ENCODE results near the gene SLC6A20. TPM values are rescaled to one million over a fixed set of nuclear protein-coding genes. Genes with fewer than 3 reads are reported as not detected.

SLC6A20 gene
- total RNA-seq, 1 donor from 2014 or later: not detected

- H3K9me3 Mint-ChIP-seq: no peaks in the 10 kb centered on the region
- H3K27me3 Mint-ChIP-seq (ENCODE audit: low read depth): peaks cover 25% of the 10 kb centered on the region
- H3K36me3 Mint-ChIP-seq: no peaks in the 10 kb centered on the region
- no peak overlapping the region for H3K27ac Mint-ChIP-seq
- DNase-seq (ENCODE audit: low spot score in 2 of 2, unreplicated experiment in 2 of 2): no peak
- TF ChIP-seq CTCF (IDR thresholded peaks at IDR 0.05; ENCODE audit: unreplicated experiment): no peak
- H3K4me3 Mint-ChIP-seq: no peak overlapping the region
- H3K4me1 Mint-ChIP-seq: peaks cover 3% of the 10 kb centered on the region
Measured at GRCh38 chr3:45778761-45779201, 17.6 kb downstream of the SLC6A20 start.

GRCh38 chr3:45777746-45778386 is 18.5 kb downstream of the SLC6A20 start:
- Mint-ChIP-seq H3K27me3 (ENCODE audit: low read depth) (peaks cover 29% of the 10 kb centered on the region), H3K4me1 (peaks cover 5% of the 10 kb centered on the region), H3K27ac (no peak overlapping the region), H3K4me3 (no peak overlapping the region), H3K9me3 (no peaks in the 10 kb centered on the region), H3K36me3 (no peaks in the 10 kb centered on the region)
- DNase-seq (ENCODE audit: low spot score in 2 of 2, unreplicated experiment in 2 of 2): no peak
- TF ChIP-seq CTCF (IDR thresholded peaks at IDR 0.05; ENCODE audit: unreplicated experiment): no peak

GRCh38 chr3:45777111-45777745 is 19.1 kb downstream of the SLC6A20 start:
- no peak overlapping the region for H3K27ac Mint-ChIP-seq
- peaks cover 30% of the 10 kb centered on the region for H3K27me3 Mint-ChIP-seq (ENCODE audit: low read depth)
- H3K4me3 Mint-ChIP-seq: no peak overlapping the region
- H3K4me1 Mint-ChIP-seq: peaks cover 5% of the 10 kb centered on the region
- H3K36me3 Mint-ChIP-seq: no peaks in the 10 kb centered on the region
- no peak for TF ChIP-seq CTCF (IDR thresholded peaks at IDR 0.05; ENCODE audit: unreplicated experiment)
- H3K9me3 Mint-ChIP-seq: no peaks in the 10 kb centered on the region
- no peak for DNase-seq (ENCODE audit: low spot score in 2 of 2, unreplicated experiment in 2 of 2)

- Mint-ChIP-seq H3K36me3 (no peaks in the 10 kb centered on the region), H3K4me1 (peaks cover 5% of the 10 kb centered on the region), H3K27ac (no peak overlapping the region), H3K4me3 (no peak overlapping the region), H3K9me3 (no peaks in the 10 kb centered on the region), H3K27me3 (ENCODE audit: low read depth) (peaks cover 34% of the 10 kb centered on the region)
- no peak for TF ChIP-seq CTCF (IDR thresholded peaks at IDR 0.05; ENCODE audit: unreplicated experiment)
- no peak for DNase-seq (ENCODE audit: low spot score in 2 of 2, unreplicated experiment in 2 of 2)
Measured at GRCh38 chr3:45776611-45777010, 19.7 kb downstream of the SLC6A20 start.

- H3K9me3 Mint-ChIP-seq: no peaks in the 10 kb centered on the region
- H3K27ac Mint-ChIP-seq: no peak overlapping the region
- DNase-seq (ENCODE audit: low spot score in 2 of 2, unreplicated experiment in 2 of 2): no peak
- H3K4me1 Mint-ChIP-seq: peaks cover 5% of the 10 kb centered on the region
- no peaks in the 10 kb centered on the region for H3K36me3 Mint-ChIP-seq
- no peak overlapping the region for H3K4me3 Mint-ChIP-seq
- H3K27me3 Mint-ChIP-seq (ENCODE audit: low read depth): peaks cover 34% of the 10 kb centered on the region
- TF ChIP-seq CTCF (IDR thresholded peaks at IDR 0.05; ENCODE audit: unreplicated experiment): no peak
Measured at GRCh38 chr3:45776301-45776595, 20.1 kb downstream of the SLC6A20 start.
